ENCODE data around the gene COG8. TPM values are rescaled to one million over a fixed set of nuclear protein-coding genes. Genes with fewer than 3 reads are reported as not detected.
"Not testable (repeated sequence)": the region's sequence is repeated elsewhere in the genome, so short reads cannot be mapped to it uniquely, and the experiment has no call there.

The COG8 gene
- total RNA-seq, 1 donor from 2014 or later: 31.1 TPM

DNA sequence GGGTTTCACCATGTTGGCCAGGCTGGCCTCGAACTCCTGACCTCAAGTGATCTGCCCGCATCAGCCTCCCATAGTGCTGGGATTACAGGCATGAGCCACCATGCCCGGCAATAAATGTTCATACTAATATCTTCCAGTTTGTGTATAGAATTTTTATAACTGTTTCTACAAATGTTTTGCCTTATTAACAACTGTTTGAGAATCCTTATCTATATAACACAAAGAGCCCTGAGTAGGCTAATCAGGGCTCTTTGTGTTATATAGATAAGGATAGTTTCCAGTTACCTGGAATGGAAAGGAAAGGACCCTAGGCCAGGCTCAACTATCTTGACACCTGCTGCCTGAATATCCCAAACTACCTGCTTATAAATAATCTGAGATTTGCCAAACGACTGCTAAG, 29.5 kb upstream of the COG8 start:
- Histone ChIP-seq H3K27ac (no peak overlapping the region), H3K27me3 (ENCODE audit: low read depth) (no peaks in the 10 kb centered on the region), H3K36me3 (peaks cover 96% of the 10 kb centered on the region), H3K4me3 (no peak overlapping the region), H3K9me3 (no peaks in the 10 kb centered on the region), H3K4me1 (peaks cover 4% of the 10 kb centered on the region)
- no peak for DNase-seq
- TF ChIP-seq, protein P1, sequence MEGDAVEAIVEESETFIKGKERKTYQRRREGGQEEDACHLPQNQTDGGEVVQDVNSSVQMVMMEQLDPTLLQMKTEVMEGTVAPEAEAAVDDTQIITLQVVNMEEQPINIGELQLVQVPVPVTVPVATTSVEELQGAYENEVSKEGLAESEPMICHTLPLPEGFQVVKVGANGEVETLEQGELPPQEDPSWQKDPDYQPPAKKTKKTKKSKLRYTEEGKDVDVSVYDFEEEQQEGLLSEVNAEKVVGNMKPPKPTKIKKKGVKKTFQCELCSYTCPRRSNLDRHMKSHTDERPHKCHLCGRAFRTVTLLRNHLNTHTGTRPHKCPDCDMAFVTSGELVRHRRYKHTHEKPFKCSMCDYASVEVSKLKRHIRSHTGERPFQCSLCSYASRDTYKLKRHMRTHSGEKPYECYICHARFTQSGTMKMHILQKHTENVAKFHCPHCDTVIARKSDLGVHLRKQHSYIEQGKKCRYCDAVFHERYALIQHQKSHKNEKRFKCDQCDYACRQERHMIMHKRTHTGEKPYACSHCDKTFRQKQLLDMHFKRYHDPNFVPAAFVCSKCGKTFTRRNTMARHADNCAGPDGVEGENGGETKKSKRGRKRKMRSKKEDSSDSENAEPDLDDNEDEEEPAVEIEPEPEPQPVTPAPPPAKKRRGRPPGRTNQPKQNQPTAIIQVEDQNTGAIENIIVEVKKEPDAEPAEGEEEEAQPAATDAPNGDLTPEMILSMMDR (IDR thresholded peaks at IDR 0.05): no peak
- intact Hi-C loops (cut with DNase I): no loop called here
- ATAC-seq: no peak

DNA sequence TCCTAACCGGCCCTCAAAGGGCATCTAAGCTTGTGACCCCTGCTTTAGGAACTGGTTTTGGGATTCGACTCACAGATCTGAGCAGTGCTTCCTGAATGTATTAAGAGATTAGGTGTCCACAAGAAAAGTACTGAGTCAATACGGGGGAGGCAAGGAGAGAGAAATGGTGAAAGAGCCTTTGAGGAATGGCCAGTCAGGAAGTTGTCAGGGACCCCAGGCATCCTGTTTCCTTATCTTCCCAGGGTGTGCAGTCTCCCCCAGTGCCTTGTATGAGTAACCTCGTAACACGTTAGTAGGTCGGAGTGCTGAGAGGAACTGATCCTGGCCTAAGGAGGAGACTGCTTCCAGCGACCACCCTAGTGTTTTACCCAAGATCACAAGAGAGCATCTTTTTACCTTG, 28.6 kb upstream of the COG8 start:
- H3K27ac ChIP-seq: no peak overlapping the region
- H3K4me1 ChIP-seq: peaks cover 7% of the 10 kb centered on the region
- intact Hi-C loops (cut with DNase I): no loop called here
- H3K9me3 ChIP-seq: no peaks in the 10 kb centered on the region
- TF ChIP-seq, protein P1 (IDR thresholded peaks at IDR 0.05): no peak
- no peak for DNase-seq
- no peak overlapping the region for H3K4me3 ChIP-seq
- H3K27me3 ChIP-seq (ENCODE audit: low read depth): no peaks in the 10 kb centered on the region
- H3K36me3 ChIP-seq: peaks cover 96% of the 10 kb centered on the region
- no peak for ATAC-seq

DNA sequence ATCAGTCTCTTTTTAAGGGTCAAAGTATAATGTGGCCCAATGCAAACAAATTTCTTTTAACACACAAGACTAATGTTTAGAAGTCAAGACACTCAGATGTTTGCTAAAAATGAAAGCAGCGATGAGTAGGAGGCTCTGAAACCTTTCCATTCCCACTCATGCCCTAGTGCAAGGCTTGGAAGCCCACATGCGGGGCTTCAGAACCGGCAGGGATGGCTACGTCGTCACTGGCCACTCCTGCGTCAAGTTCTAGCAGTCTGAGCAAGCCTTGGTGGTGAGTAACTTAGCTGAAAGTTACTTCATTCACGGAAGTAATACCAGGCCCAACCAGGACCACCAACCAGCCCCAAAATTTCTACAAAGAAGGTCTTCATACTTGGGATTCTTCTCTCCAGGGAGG, 27.1 kb upstream of the COG8 start:
- TF ChIP-seq, protein P1 (IDR thresholded peaks at IDR 0.05): no peak
- DNase-seq: no peak
- Histone ChIP-seq H3K4me1 (peaks cover 7% of the 10 kb centered on the region), H3K4me3 (no peak overlapping the region), H3K27ac (no peak overlapping the region), H3K9me3 (no peaks in the 10 kb centered on the region), H3K36me3 (peaks cover 81% of the 10 kb centered on the region), H3K27me3 (ENCODE audit: low read depth) (no peaks in the 10 kb centered on the region)
- ATAC-seq: no peak
- intact Hi-C loops (cut with DNase I): no loop called here

DNA sequence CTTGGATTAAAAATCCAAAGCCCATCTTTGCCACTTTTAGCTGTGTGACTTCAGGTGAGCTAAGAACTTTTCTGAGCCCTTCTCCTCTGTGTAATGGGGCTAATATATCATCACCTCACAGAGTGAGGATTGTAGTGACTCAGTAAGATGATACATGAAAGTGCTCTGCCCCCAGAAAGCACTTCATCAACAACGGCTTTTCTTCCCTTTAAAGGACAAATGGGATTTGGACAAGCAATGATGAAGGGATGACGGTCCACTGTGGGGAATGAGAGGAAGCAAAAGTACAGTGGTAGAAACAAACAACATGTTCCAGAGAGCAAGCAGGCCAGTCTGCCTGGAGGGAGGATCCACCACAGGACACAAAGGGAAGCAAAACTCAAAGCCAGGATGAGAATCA, 26.5 kb upstream of the COG8 start:
- DNase-seq: no peak
- no peak overlapping the region for H3K27ac ChIP-seq
- no peak overlapping the region for H3K4me3 ChIP-seq
- TF ChIP-seq, protein P1 (IDR thresholded peaks at IDR 0.05): no peak
- H3K4me1 ChIP-seq: peaks cover 7% of the 10 kb centered on the region
- intact Hi-C loops (cut with DNase I): no loop called here
- no peaks in the 10 kb centered on the region for H3K27me3 ChIP-seq (ENCODE audit: low read depth)
- H3K9me3 ChIP-seq: no peaks in the 10 kb centered on the region
- no peak for ATAC-seq
- H3K36me3 ChIP-seq: peaks cover 82% of the 10 kb centered on the region

DNA sequence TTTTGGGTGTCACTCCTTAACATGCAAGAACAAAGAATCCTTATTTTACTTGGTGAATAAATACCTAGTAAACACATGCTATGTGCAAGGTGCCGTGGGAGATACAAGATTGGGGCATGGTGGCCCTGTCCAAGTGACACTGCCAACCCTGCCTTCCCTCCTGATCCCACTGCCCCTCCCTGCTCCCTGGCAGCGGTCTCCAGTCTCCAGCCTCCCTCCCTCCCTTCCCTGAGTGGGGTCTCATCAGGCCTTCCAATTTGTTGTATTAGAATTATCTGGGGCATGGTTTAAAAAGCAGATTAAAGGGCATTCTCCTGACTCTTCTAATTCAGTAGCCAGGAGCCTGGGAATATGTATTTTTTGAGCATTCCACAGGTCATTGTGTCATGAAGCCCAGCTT, 24.7 kb upstream of the COG8 start:
- peaks cover 7% of the 10 kb centered on the region for H3K4me1 ChIP-seq
- no peak overlapping the region for H3K27ac ChIP-seq
- ATAC-seq (no peak), DNase-seq (no peak)
- intact Hi-C loops (cut with DNase I): no loop called here
- H3K9me3 ChIP-seq: no peaks in the 10 kb centered on the region
- TF ChIP-seq, protein P1 (IDR thresholded peaks at IDR 0.05): no peak
- H3K36me3 ChIP-seq: peaks cover 76% of the 10 kb centered on the region
- no peak overlapping the region for H3K4me3 ChIP-seq
- no peaks in the 10 kb centered on the region for H3K27me3 ChIP-seq (ENCODE audit: low read depth)

DNA sequence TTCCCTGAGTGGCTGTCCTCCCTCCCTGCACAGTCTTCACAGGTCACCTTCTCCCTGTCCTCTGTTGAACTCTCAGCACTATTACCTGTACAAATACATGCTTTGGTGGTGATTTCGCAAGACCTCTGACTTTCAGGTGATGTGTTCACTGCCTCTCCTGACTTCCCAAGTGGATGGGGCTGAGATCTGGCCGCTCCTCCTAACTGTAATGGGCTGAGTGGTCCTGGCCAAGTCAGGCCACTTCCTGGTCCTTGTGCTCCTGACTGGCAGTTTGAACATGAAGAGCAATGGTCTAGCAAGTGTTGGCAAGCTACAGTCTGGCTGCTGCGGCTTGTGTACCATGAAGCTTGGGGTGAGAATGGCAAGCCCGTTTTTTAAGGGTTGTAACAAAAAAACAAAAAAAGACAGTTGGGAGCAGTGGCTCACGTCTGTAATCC, 23.9 kb upstream of the COG8 start:
- DNase-seq: peak; percentile 82
- Histone ChIP-seq H3K4me3 (no peak overlapping the region), H3K27ac (no peak overlapping the region), H3K27me3 (ENCODE audit: low read depth) (no peaks in the 10 kb centered on the region), H3K4me1 (peaks cover 7% of the 10 kb centered on the region), H3K36me3 (peaks cover 68% of the 10 kb centered on the region), H3K9me3 (no peaks in the 10 kb centered on the region)
- TF ChIP-seq, protein P1 (IDR thresholded peaks at IDR 0.05): no peak
- intact Hi-C loops (cut with DNase I): no loop called here
- peak; percentile 93 to 97 for ATAC-seq

DNA sequence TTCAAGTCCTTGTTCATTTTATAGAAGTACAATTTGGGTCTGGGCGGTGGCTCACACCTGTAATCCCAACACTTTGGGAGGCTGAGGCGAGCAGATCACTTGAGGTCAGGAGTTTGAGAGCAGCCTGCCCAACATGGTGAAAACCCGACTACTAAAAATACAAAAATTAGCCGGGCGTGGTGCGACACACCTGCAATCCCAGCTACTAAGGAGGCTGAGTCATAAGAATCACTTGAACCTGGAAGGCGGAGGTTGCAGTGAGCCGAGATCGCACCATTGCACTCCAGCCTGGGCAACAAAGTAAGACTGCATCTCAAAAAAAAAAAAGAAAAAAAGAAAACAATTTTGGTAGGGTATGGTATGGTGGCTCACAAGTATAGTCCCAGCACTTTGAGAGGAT, 20.7 kb upstream of the COG8 start:
- H3K9me3 ChIP-seq; H3K4me1 ChIP-seq; H3K27ac ChIP-seq; H3K4me3 ChIP-seq; ATAC-seq; intact Hi-C loops (cut with DNase I); H3K27me3 ChIP-seq (ENCODE audit: low read depth); DNase-seq: not testable (repeated sequence)
- H3K36me3 ChIP-seq: peaks cover 62% of the 10 kb centered on the region
